ENCODE results near the gene TTC28. TPM values are rescaled to one million over a fixed set of nuclear protein-coding genes. Genes with fewer than 3 reads are reported as not detected.

The TTC28 gene
- total and polyA plus RNA-seq, 8 donors = 31.1 to 44.2 (median 41.4) TPM

DNA sequence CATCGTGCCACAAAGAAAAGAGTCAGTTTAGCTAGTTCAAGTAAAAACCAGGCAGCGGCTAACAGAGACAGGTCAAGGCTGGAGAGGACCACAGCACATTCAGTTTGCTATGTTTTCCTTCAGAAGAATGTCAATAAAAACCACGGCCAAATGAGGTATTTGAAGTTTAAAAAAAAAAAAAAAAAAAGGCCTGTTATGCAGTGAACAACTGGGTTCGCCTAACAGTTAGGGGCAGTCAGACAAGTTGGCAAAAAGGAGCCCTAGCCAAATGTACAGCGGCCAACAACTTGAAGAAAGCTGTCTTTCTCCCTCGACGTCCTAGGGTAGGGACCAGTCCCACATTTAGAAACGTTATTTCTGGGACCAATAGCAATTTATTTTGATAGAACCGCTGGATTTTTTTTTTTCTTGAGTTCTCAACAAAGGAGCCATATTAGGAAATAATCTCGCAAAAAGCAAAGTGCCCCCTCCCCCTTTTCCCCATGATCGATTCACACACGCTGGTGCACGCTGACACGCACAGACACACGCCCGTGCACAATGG lies 237.8 kb downstream of the TTC28 start:
- peak; percentile 16 for ATAC-seq
- no peaks in the 10 kb centered on the region for H3K27me3 ChIP-seq
- H3K36me3 ChIP-seq = no peaks in the 10 kb centered on the region
- peak overlapping the region; percentile 52 to 57 for H3K4me3 ChIP-seq
- intact Hi-C loops (cut with DNase I) = no loop called here
- H3K27ac ChIP-seq = peak overlapping the region; percentile 84 to 90
- DNase-seq = no peak
- H3K9me3 ChIP-seq = no peaks in the 10 kb centered on the region
- TF ChIP-seq, protein P1, sequence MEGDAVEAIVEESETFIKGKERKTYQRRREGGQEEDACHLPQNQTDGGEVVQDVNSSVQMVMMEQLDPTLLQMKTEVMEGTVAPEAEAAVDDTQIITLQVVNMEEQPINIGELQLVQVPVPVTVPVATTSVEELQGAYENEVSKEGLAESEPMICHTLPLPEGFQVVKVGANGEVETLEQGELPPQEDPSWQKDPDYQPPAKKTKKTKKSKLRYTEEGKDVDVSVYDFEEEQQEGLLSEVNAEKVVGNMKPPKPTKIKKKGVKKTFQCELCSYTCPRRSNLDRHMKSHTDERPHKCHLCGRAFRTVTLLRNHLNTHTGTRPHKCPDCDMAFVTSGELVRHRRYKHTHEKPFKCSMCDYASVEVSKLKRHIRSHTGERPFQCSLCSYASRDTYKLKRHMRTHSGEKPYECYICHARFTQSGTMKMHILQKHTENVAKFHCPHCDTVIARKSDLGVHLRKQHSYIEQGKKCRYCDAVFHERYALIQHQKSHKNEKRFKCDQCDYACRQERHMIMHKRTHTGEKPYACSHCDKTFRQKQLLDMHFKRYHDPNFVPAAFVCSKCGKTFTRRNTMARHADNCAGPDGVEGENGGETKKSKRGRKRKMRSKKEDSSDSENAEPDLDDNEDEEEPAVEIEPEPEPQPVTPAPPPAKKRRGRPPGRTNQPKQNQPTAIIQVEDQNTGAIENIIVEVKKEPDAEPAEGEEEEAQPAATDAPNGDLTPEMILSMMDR (IDR thresholded peaks at IDR 0.05) = no peak
- peaks cover 14 to 38% of the 10 kb centered on the region in 2 donors for H3K4me1 ChIP-seq

DNA sequence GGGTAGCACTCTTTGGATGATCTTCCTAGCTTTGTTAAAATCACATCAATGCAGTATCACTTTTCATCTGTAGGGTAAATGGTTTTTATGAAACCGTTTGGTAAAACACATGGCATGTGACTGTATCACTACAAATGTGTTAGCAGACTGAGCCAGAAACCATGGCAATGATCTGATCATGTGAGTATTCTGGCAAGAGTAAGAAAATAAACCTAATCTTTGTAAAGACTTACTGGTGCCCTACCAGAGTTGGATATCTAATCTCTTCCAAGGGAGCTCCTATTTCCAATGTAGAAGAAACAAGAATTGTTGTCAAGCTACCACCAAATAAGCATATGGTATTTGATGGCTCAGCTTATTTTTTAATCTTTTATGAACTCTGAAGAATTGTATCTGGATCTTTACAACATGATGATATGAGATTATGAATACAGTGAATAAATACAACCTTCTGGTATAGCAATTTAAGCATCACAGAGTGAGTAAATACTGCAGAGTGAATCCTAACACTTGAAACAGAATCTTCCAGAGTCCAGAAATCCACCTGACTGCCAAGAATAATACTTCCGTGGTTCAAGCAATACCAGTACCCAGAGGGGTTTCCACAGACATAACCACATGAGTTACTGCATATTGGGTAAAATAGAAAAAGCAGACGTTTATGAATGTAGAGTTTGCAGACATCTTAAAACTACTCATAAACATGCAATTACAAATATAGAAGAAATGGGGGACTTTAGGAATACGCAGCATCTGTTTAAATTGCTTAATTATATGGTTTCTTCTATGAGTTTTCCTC lies 238.8 kb downstream of the TTC28 start:
- Histone ChIP-seq H3K9me3 (no peaks in the 10 kb centered on the region), H3K27me3 (no peaks in the 10 kb centered on the region), H3K4me3 (peak overlapping the region in 1 of 2 donors; percentile 52), H3K36me3 (no peaks in the 10 kb centered on the region), H3K4me1 (peaks cover 14 to 38% of the 10 kb centered on the region in 2 donors), H3K27ac (peak overlapping the region in 1 of 2 donors; percentile 14)
- intact Hi-C loops (cut with DNase I) = no loop called here
- TF ChIP-seq, protein P1 (IDR thresholded peaks at IDR 0.05) = no peak
- ATAC-seq (no peak), DNase-seq (no peak)

DNA sequence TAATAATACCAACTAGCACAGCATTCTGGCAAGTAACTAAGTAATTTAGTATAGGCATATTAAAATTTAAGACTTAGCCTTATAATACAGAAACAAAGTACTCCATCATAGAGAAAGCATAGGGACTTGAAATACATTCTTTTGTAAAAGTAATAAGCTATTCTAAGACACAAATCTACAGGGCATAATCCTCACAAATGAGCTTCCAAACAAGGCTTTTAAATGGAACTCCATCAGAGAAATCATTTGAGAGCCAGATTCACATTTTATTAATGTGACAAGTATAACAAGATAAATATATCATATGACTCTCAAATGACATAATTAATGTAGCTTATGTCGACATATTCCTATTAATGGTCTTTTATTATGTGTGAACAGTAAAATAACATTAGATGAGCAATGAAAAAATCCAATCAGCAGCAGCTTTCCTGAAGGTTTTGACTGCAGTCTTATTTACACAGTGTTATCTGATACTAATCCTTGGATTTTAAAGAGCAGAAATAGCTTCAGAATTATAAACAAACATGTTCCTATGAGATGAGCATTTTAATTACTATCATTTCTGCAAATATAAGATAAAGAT lies 241.4 kb downstream of the TTC28 start:
- ATAC-seq (no peak), DNase-seq (no peak)
- H3K36me3 ChIP-seq = no peaks in the 10 kb centered on the region
- H3K9me3 ChIP-seq = no peaks in the 10 kb centered on the region
- H3K27ac ChIP-seq = no peak overlapping the region
- no peaks in the 10 kb centered on the region for H3K27me3 ChIP-seq
- peaks cover 14 to 35% of the 10 kb centered on the region in 2 donors for H3K4me1 ChIP-seq
- TF ChIP-seq, protein P1 (IDR thresholded peaks at IDR 0.05) = no peak
- intact Hi-C loops (cut with DNase I) = loop anchor here in 1 of 2 donors (10.0 kb wide), 1 partner anchor 183 kb away; no protein-coding TSS in a partner anchor
- no peak overlapping the region for H3K4me3 ChIP-seq

DNA sequence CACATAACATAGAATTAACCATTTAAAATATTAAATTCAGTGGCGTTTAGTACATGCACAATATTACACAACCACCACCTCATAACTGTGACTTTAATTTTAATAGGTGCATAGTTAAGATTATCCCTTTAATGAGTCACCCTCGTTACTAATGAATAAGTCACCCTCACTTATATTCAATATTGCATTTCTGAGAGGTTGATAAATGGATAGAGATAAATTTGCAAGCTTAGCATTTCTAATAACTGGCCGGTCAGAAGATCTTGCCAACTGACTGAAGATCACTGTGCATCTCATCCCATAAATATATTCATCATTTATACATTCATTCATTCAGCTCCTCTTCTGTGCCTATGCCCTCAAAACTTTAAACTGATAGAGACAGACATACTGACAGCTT lies 243.7 kb downstream of the TTC28 start:
- H3K36me3 ChIP-seq = no peaks in the 10 kb centered on the region
- peaks cover 13 to 15% of the 10 kb centered on the region in 2 donors for H3K4me1 ChIP-seq
- DNase-seq (no peak), ATAC-seq (no peak)
- no peak overlapping the region for H3K4me3 ChIP-seq
- TF ChIP-seq, protein P1 (IDR thresholded peaks at IDR 0.05) = no peak
- intact Hi-C loops (cut with DNase I) = loop anchor here in 1 of 2 donors (10.0 kb wide), 1 partner anchor 181 kb away; no protein-coding TSS in a partner anchor
- no peak overlapping the region for H3K27ac ChIP-seq
- no peaks in the 10 kb centered on the region for H3K27me3 ChIP-seq
- no peaks in the 10 kb centered on the region for H3K9me3 ChIP-seq

Data from left lung (tissue), 10 donors.